Measurements from ENCODE around the gene PHF10.
A peak's percentile ranks its signal among the peaks of the same experiment; 100 is the strongest.

PHF10 gene

DNA sequence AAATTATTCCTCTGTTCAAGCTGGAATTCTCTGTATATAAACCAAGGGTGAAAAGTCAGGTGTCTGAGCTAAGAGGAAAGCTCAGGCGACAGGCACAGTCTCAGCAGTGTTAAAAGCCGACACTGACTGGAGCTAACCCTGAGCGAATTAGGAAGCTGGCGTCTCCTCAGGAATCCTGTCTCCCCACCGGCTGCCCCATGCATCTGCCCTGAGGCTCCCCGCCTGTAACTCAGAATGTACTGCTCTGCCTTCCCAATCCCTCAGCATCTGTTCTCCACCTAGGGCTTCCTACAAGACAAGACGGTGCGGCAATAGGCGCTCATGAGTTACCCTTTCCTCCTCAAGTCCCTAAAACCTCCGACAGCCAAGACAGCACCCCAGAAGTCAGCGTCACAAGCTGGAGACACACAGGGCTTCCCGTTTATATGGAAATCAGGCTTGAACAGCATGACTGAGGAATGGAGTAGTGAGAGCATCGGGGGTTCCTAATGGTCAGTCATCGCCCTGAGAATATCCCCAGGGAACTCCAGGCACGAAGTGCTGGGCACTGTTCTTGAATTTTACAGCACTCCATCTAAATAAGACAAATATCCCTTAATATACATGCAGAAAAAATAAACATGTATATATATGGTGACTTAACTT, 56.0 kb downstream of the PHF10 start:
- Mint-ChIP-seq H3K4me1 (peaks cover 9% of the 10 kb centered on the region), H3K4me3 (no peak overlapping the region), H3K27ac (no peak overlapping the region), H3K9me3 (no peaks in the 10 kb centered on the region), H3K36me3 (peaks cover 10% of the 10 kb centered on the region), H3K27me3 (no peaks in the 10 kb centered on the region)

DNA sequence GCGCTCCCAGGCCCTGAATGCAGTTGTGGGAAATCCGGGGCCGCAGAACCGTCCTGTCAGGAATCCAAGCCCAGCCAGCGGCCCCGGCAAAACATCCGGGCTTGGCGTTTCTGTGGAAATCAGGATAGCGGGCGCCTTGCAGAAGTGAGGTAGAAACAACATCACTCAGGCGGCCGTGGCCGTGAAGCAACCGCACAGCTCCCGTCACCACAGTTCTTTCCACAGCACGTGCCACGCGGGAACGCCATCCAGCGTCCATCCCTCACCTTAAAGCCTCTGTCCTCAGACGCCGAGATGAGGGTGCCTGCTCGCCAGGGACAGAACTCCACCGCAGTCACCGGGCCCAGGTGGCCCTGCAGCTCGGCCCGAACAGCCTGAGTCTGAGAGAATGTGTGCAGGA, 56.6 kb downstream of the PHF10 start:
- H3K27me3 Mint-ChIP-seq = no peaks in the 10 kb centered on the region
- peaks cover 9% of the 10 kb centered on the region for H3K4me1 Mint-ChIP-seq
- no peak overlapping the region for H3K27ac Mint-ChIP-seq
- H3K4me3 Mint-ChIP-seq = no peak overlapping the region
- H3K36me3 Mint-ChIP-seq = peaks cover 12% of the 10 kb centered on the region
- H3K9me3 Mint-ChIP-seq = no peaks in the 10 kb centered on the region

DNA sequence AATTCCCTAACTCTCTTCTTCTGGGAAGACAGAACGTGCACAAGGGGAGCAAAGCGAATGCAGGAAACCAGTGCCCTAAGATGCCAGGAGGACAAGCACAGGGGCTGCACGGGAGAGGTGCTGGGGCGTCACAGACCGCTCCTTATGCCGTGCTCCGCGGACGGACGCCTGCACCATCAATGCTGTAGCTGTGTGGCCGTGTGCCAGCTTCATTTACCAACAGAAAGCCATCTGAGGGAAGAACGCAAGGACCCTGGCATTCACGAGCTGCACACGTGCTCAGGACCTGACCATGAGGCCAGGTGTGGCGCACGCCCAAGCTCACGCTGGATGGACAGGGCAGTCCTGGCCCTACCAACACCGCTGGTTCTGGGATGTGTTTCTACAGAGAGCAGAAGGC, 57.9 kb downstream of the PHF10 start:
- Mint-ChIP-seq H3K27ac (no peak overlapping the region), H3K27me3 (no peaks in the 10 kb centered on the region), H3K4me3 (no peak overlapping the region), H3K4me1 (peaks cover 9% of the 10 kb centered on the region), H3K36me3 (peaks cover 12% of the 10 kb centered on the region), H3K9me3 (no peaks in the 10 kb centered on the region)

DNA sequence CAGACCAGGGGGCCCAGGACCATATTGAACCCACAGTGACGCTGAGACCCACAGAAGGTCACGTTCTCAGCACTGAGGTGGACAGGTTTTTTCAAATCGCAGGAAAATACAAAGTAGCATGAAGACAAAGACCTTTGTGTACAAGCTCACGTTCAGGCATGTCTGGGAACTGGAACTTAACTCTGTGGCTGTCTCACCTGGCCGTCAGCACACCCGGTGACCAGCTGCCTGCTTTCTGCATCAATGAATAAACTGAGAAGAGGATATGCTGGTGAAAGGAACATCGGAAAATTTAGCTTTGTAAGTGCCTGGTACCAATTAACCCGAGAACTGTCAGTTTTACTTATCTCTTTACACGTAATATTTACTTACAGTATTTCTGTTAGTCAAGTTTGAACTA, 59.0 kb downstream of the PHF10 start:
- no peak overlapping the region for H3K27ac Mint-ChIP-seq
- no peak overlapping the region for H3K4me3 Mint-ChIP-seq
- H3K27me3 Mint-ChIP-seq = no peaks in the 10 kb centered on the region
- H3K9me3 Mint-ChIP-seq = no peaks in the 10 kb centered on the region
- H3K36me3 Mint-ChIP-seq = peaks cover 14% of the 10 kb centered on the region
- peaks cover 9% of the 10 kb centered on the region for H3K4me1 Mint-ChIP-seq

DNA sequence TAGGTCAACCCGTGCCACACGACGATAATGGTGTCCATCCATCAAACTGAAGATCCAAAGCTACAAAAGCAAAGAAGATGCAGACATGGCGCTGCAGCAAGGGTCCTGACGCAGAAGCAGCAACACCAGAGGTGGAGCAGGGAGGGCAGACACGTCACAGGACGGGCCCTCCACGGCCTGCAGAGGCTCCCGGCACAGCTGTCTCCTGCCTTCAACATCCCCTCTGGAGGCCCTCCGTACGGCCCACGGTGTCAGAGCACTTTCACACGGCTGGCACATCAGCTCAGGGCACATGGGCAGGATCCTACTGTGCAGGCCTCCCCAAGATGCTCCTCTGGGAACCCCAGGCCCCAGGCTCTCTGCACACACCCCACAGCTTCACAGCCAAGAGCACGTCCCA, 60.1 kb downstream of the PHF10 start:
- Mint-ChIP-seq H3K9me3 (no peaks in the 10 kb centered on the region), H3K4me3 (no peak overlapping the region), H3K27ac (no peak overlapping the region), H3K36me3 (peaks cover 16% of the 10 kb centered on the region), H3K4me1 (peaks cover 1% of the 10 kb centered on the region), H3K27me3 (no peaks in the 10 kb centered on the region)

DNA sequence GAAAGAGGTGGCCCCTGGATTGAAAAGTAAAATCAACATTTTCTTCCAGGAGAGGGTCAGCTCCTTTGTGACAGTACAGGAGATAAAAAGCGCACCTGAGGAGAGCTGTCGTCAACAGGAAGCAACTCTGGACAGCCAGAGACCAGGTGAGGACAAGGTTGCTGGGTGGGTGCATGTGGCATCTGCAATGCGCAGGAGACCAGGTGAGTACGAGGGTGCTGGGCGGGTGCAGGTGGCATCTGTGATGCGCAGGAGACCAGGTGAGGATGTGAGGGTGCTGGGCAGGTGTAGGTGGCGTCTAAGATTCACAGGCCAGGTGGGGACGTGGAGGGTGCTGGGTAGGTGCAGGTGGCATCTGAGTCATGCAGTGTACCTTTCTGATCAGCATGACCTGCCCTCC, 60.8 kb downstream of the PHF10 start:
- Mint-ChIP-seq H3K9me3 (no peaks in the 10 kb centered on the region), H3K36me3 (peaks cover 16% of the 10 kb centered on the region), H3K27me3 (no peaks in the 10 kb centered on the region), H3K4me1 (no peaks in the 10 kb centered on the region), H3K4me3 (no peak overlapping the region), H3K27ac (no peak overlapping the region)

DNA sequence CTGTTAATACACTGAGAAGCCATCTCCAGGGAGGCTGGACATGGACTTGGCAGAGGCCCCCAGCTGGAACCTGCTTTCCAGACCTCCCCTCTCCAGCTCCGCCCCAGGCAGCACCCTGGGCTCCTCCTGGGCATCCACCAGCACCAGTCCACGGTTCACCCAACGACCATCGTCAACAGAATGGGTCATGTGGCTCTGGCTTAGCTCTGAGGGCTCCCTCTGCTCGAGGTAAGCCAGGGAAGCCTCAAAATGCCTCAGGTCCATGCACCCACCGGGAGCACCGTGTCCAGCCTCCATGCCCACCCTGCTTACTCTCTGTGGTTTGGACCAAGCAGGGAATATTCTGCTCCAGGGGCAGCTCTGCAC, 62.9 kb downstream of the PHF10 start:
- peaks cover 18% of the 10 kb centered on the region for H3K36me3 Mint-ChIP-seq
- no peaks in the 10 kb centered on the region for H3K4me1 Mint-ChIP-seq
- no peaks in the 10 kb centered on the region for H3K27me3 Mint-ChIP-seq
- H3K9me3 Mint-ChIP-seq = no peaks in the 10 kb centered on the region
- no peak overlapping the region for H3K27ac Mint-ChIP-seq
- no peak overlapping the region for H3K4me3 Mint-ChIP-seq

DNA sequence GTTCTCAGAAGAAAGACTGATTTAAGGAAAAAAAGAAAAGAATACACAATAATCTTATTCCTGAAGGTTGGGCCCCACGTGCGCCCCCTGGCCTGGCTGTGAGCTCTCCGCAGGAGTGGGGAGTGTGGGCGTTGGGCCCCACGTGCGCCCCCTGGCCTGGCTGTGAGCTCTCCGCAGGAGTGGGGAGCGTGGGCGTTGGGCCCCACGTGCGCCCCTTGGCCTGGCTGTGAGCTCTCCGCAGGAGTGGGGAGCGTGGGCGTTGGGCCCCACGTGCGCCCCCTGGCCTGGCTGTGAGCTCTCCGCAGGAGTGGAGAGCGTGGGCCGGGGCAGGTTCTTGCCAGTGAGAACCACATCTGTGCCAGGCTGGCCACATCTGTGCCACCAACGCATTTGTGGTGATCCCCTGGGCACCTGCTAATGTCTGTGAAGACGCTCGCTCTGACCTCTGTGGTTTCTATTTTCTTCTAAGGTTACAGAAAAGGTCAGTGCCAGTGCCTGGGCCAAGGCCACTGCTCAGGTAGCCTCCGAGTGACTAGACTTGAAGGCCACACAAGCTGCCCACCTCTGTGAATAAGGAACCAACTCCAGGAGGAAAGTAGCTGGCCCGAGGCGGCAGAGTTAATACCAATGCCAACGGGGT, 63.4 kb downstream of the PHF10 start:
- H3K27me3 Mint-ChIP-seq = no peaks in the 10 kb centered on the region
- H3K4me3 Mint-ChIP-seq = no peak overlapping the region
- no peak overlapping the region for H3K27ac Mint-ChIP-seq
- H3K4me1 Mint-ChIP-seq = no peaks in the 10 kb centered on the region
- H3K36me3 Mint-ChIP-seq = peaks cover 18% of the 10 kb centered on the region
- H3K9me3 Mint-ChIP-seq = no peaks in the 10 kb centered on the region

DNA sequence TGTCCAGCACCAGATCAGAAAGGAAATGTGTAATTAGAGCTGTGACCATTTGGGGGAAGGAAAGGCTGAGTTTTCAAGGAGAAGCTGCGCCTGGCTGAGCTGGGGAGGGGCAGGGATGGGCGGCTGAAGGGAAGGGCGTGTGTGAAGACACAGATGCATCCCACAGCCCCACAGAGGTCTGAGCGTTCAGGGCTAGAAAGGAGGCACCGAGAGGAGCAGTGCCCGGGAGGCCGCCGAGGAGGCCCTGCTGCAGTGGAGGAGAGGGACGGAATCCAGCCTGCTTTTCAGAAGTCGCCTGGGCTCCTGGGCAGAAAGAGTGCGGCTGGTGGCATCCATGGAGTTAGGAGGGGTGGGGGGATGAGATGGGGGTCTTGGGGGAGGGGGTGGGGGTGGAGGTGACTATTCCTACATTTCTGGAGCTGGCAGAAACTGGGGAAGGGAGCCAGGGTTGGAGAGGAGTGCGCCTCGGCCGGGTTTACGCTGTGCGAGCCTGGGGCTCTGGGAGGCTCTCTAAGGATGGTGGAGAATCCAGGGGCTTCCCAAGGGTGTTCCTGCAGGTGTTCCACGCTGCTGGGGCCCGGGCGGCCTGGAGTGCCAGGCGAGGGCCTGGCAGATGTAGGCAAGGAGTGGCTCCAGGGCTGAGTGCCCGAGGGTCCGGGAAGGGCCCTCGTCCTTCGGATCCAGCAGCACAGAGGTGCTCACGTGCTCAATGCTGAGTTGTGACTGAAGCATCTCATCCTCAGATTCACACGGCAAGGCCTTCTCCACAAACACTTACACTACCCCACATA, 64.3 kb downstream of the PHF10 start:
- H3K27me3 Mint-ChIP-seq = no peaks in the 10 kb centered on the region
- no peak overlapping the region for H3K4me3 Mint-ChIP-seq
- no peaks in the 10 kb centered on the region for H3K9me3 Mint-ChIP-seq
- H3K27ac Mint-ChIP-seq = no peak overlapping the region
- peaks cover 18% of the 10 kb centered on the region for H3K36me3 Mint-ChIP-seq
- H3K4me1 Mint-ChIP-seq = peaks cover 4% of the 10 kb centered on the region

DNA sequence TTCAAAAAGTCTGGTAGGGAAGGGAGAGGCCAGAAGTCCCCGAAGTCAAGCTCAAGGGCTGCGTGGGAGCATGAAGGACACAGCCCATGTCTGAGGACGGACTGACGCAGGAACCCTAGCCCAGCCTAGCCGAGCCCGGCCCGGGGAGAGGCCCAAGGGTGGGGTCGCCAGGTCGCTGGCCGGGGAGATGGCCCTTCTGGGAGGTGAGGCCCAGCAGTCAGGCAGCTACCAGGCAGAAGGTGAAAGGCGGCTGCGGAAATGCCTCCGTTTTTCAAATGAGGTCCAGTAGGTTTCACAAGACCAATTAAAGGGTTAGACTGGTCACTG, 67.1 kb downstream of the PHF10 start:
- no peak overlapping the region for H3K27ac Mint-ChIP-seq
- H3K4me3 Mint-ChIP-seq = no peak overlapping the region
- H3K36me3 Mint-ChIP-seq = peaks cover 10% of the 10 kb centered on the region
- no peaks in the 10 kb centered on the region for H3K27me3 Mint-ChIP-seq
- H3K4me1 Mint-ChIP-seq = peaks cover 16% of the 10 kb centered on the region
- no peaks in the 10 kb centered on the region for H3K9me3 Mint-ChIP-seq

DNA sequence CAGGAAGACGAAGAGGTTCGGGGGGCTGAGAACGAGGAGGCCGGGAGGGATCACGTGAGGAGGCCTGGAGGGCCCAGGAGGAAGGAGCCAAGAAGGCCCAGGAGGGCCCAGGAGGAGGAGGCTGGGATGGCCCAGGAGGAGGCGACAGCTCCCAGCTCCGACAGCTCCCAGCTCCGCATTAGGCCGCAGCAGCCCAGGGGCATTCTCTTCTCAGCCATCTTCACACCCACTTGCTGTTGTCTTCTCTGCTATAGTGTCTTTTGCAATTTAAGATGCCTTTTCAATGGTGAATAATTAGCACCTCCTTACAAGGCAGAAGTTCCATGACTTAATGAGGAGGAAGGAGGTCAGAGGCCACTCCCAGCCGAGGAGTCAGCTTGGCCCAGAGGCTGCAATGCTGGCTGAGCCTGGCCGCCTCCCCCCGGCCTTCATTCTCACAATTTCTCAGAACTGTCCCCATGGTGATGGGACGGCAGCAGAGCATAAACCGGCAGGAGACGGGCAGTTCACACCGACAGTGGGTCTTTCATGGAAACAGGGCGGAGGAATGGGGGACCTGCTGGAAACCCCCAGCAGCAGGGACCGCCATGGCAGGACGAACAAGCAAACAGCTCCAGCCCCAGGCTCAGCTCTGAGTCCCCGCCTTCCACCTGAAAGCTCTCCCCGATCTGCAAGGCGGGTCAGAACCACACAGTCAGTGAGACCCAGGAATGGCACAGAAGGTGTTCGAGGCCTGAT, 67.6 kb downstream of the PHF10 start:
- Mint-ChIP-seq H3K27ac (no peak overlapping the region), H3K4me1 (peaks cover 16% of the 10 kb centered on the region), H3K36me3 (peaks cover 11% of the 10 kb centered on the region), H3K4me3 (no peak overlapping the region), H3K9me3 (no peaks in the 10 kb centered on the region), H3K27me3 (no peaks in the 10 kb centered on the region)

DNA sequence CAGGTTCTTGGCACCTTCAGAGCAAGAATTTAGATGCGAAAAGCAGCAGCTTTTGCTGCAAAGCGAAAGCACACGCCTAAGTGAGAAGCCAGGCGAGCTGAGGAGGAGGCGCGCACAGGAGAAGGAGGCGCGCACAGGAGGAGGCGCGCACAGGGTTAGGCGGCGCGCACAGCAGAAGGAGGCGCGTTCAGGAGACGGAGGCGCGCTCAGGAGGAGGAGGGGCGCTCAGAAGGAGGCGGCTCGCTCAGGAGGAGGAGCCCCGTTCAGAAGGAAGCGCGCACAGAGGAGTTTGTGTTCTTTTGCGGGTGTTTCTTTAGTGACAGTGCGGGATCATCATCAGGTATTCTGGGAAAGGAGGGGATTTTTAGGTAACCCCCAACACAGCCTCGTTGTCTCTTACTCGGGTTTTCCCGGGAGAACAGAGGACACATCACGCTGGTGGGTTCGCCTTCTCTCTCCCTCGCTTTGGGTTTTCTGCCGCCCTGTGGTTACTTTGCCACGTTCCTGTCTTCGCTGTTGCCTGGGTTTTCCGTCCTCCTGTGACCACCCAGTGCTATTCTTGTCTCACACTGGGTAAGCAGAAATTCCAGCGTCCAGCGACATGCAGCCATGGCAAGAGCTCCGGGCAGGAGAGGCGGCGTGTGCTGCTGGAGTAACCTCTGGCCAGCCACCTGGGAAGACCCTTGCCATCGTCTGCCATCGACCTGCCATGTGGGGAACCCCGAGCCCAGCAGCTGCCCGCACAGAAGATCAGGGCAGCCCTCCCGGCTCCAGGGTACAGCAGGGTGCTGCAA, 69.5 kb downstream of the PHF10 start:
- peaks cover 16% of the 10 kb centered on the region for H3K4me1 Mint-ChIP-seq
- H3K27ac Mint-ChIP-seq = peak overlapping the region; percentile 90
- H3K36me3 Mint-ChIP-seq = peaks cover 10% of the 10 kb centered on the region
- H3K4me3 Mint-ChIP-seq = peak overlapping the region; percentile 91
- H3K27me3 Mint-ChIP-seq = no peaks in the 10 kb centered on the region
- no peaks in the 10 kb centered on the region for H3K9me3 Mint-ChIP-seq
